Esophagus muscularis mucosa (tissue), 4 donors: Measurements from ENCODE around the gene NUP93. TPM values are rescaled to one million over a fixed set of nuclear protein-coding genes. Genes with fewer than 3 reads are reported as not detected.

ENCODE experiments used
- DNase-seq: peaks from one replicate; pipeline ENCODE4 v3.0.0-alpha.2; 2017; ENCODE audit errors: extremely low spot score
- H3K27ac ChIP-seq, 4 donors: fragments of 200-600 bp; sonication (generic); replicated peaks in 1 of 4; 1 replicate in 3 of 4; 2 replicates in 1 of 4; pipeline ENCODE4 v1.5.1; 2016 to 2019; ENCODE audit warnings: mild to moderate bottlenecking in 1 of 4
- H3K27me3 ChIP-seq, 4 donors: fragments of 200-600 bp; sonication (generic); one replicate each; pipeline versions ENCODE4 v1.5.1 to v1.6.0; 2016 to 2019
- H3K36me3 ChIP-seq, 4 donors: fragments of 200-600 bp; sonication (generic); one replicate each; pipeline ENCODE4 v1.5.1; 2016 to 2019
- H3K4me1 ChIP-seq, 4 donors: fragments of 200-600 bp; sonication (generic); one replicate each; pipeline ENCODE4 v1.5.1; 2016 to 2019
- H3K4me3 ChIP-seq, 4 donors: fragments of 200-600 bp; sonication (generic); 1 replicate in 2 of 4; 2 replicates in 2 of 4; pipeline ENCODE4 v1.5.1; 2016 to 2019; ENCODE audit warnings: mild to moderate bottlenecking in 4 of 4, moderate library complexity in 1 of 4
- H3K9me3 ChIP-seq, 4 donors: fragments of 200-600 bp; sonication (generic); 1 replicate in 3 of 4; 2 replicates in 1 of 4; pipeline ENCODE4 v1.5.1; 2016 to 2019
- CTCF ChIP-seq, 3 experiments: fragments of 200-600 bp in 2 of 3; fragments of 450-650 bp in 1 of 3; sonication (generic) in 2 of 3; IDR thresholded peaks; one replicate each; pipeline ENCODE4 v1.5.1; 2017 to 2019; ENCODE audit warnings: antibody characterized with exemption in 3 of 3, mild to moderate bottlenecking in 2 of 3, moderate library complexity in 1 of 3
- EP300 ChIP-seq: sonication (generic); formaldehyde crosslinking; IDR thresholded peaks from one replicate; pipeline ENCODE4 v1.6.1; 2017; ENCODE audit warnings: antibody characterized with exemption
- POLR2A ChIP-seq: fragments of 450-650 bp; IDR thresholded peaks from one replicate; pipeline ENCODE4 v1.6.1; 2017; ENCODE audit warnings: antibody characterized with exemption, moderate library complexity, mild to moderate bottlenecking, low read depth
- POLR2AphosphoS5 ChIP-seq, 2 donors: sonication (generic); formaldehyde crosslinking; IDR thresholded peaks; one replicate each; pipeline ENCODE4 v1.6.1; 2017; ENCODE audit warnings: antibody characterized with exemption in 2 of 2
- WGBS: methylation state at CpG from one replicate; pipeline ENCODE4 v1.1.5; 2018; 5-methylcytosine and 5-hydroxymethylcytosine counted together
- intact Hi-C: fragments of 100-400 bp; cut with DNase I; formaldehyde crosslinking; loops from one replicate; pipeline ENCODE4 v1.15.1; 2023
- total RNA-seq, 4 donors: library from RNA; depleted of rRNA; stranded (reverse); fragments of >200 nt; gene quantifications; one replicate each; pipeline versions ENCODE4 v1.1.0 to v1.2.1, GENCODE V29; 2016

NUP93 gene
- total RNA-seq, 4 donors from 2014 or later, result 34.0 to 47.5 (median 36.5) TPM

- Histone ChIP-seq H3K4me3 (no peak overlapping the region), H3K36me3 (no peaks in the 10 kb centered on the region), H3K27ac (no peak overlapping the region), H3K4me1 (no peaks in the 10 kb centered on the region), H3K27me3 (no peaks in the 10 kb centered on the region), H3K9me3 (no peaks in the 10 kb centered on the region)
- DNase-seq, result no peak
- TF ChIP-seq CTCF (IDR thresholded peaks at IDR 0.05) (no peak), EP300 (no peak), POLR2A (no peak), POLR2AphosphoS5 (IDR thresholded peaks at IDR 0.05) (no peak)
- 60% methylated on average over 3 of the region's 3 CpGs for WGBS
- intact Hi-C loops, result no loop called here
Measured at GRCh38 chr16:56861092-56861610, 131.2 kb downstream of the NUP93 start.

- no peaks in the 10 kb centered on the region for H3K27me3 ChIP-seq
- TF ChIP-seq POLR2AphosphoS5 (IDR thresholded peaks at IDR 0.05) (no peak), EP300 (no peak), POLR2A (no peak), CTCF (IDR thresholded peaks at IDR 0.05) (no peak)
- no peak overlapping the region for H3K27ac ChIP-seq
- H3K4me3 ChIP-seq, result no peak overlapping the region
- H3K9me3 ChIP-seq, result no peaks in the 10 kb centered on the region
- H3K4me1 ChIP-seq, result no peaks in the 10 kb centered on the region
- H3K36me3 ChIP-seq, result no peaks in the 10 kb centered on the region
- WGBS, result 92% methylated on average over 8 of the region's 8 CpGs
- no peak for DNase-seq
- intact Hi-C loops, result no loop called here
Measured at GRCh38 chr16:56861756-56862155, 131.8 kb downstream of the NUP93 start.

GRCh38 chr16:56862776-56863175 is 132.8 kb downstream of the NUP93 start:
- intact Hi-C loops, result no loop called here
- H3K4me1 ChIP-seq, result peaks cover 4 to 9% (median 6%) of the 10 kb centered on the region in 4 donors
- TF ChIP-seq POLR2A (no peak), POLR2AphosphoS5 (IDR thresholded peaks at IDR 0.05) (no peak), EP300 (no peak), CTCF (IDR thresholded peaks at IDR 0.05) (no peak)
- 73% methylated on average over 5 of the region's 5 CpGs for WGBS
- no peaks in the 10 kb centered on the region for H3K9me3 ChIP-seq
- H3K4me3 ChIP-seq, result no peak overlapping the region
- no peak for DNase-seq
- no peaks in the 10 kb centered on the region for H3K27me3 ChIP-seq
- H3K27ac ChIP-seq, result no peak overlapping the region
- H3K36me3 ChIP-seq, result no peaks in the 10 kb centered on the region

GRCh38 chr16:56864960-56865359 is 135.0 kb downstream of the NUP93 start, which contains the start of gene SLC12A3:
TSS of gene SLC12A3 (plus strand) at chr16:56865207. CDS start at chr16:56865236, 29 bp downstream.
- Histone ChIP-seq H3K9me3 (no peaks in the 10 kb centered on the region), H3K4me3 (no peak within 1 kb of the TSS), H3K4me1 (peaks cover 4 to 9% (median 7%) of the 10 kb centered on the region in 4 donors), H3K27me3 (no peaks in the 10 kb centered on the region), H3K36me3 (no peaks in the 10 kb centered on the region), H3K27ac (no peak within 1 kb of the TSS)
- intact Hi-C loops, result loop anchor here (5.0 kb wide), 3 partner anchors 67 to 182 kb away; partner anchors contain the start of gene HERPUD1
- no peak for DNase-seq
- 90% methylated on average over 2 of the region's 12 CpGs for WGBS
- TF ChIP-seq POLR2A, result no peak
- no peak for TF ChIP-seq POLR2AphosphoS5 (IDR thresholded peaks at IDR 0.05)
- no peak for TF ChIP-seq EP300
- no peak for TF ChIP-seq CTCF (IDR thresholded peaks at IDR 0.05)
